H9 (cell line): ENCODE data around the gene SLC5A2. TPM values are rescaled to one million over a fixed set of nuclear protein-coding genes. Genes with fewer than 3 reads are reported as not detected.

Experiments used
- DNase-seq: peaks from one replicate; pipeline ENCODE4 v3.0.0-alpha.2; 2017
- H2AFZ ChIP-seq: one replicate; pipeline ENCODE4 v1.6.1; 2013; ENCODE audit warnings: mild to moderate bottlenecking, low read length, control low read depth, moderate library complexity
- H2AK5ac ChIP-seq: 2 replicates; pipeline ENCODE4 v1.6.1; 2013; ENCODE audit warnings: low read length, control low read depth, mixed read lengths; ENCODE audit not compliant: insufficient read length
- H2BK120ac ChIP-seq: one replicate; pipeline ENCODE4 v1.6.1; 2013; ENCODE audit warnings: low read depth, mild to moderate bottlenecking, low read length, control low read depth, inconsistent platforms; ENCODE audit not compliant: poor library complexity, severe bottlenecking
- H2BK12ac ChIP-seq: 2 replicates; pipeline ENCODE4 v1.6.1; 2013; ENCODE audit warnings: low read length, control low read depth, mixed read lengths, low read depth; ENCODE audit not compliant: insufficient read length
- H2BK15ac ChIP-seq: 2 replicates; pipeline ENCODE4 v1.6.1; 2013; ENCODE audit warnings: low read depth, low read length, control low read depth
- H2BK20ac ChIP-seq: one replicate; pipeline ENCODE4 v1.6.1; 2013; ENCODE audit warnings: low read depth, mild to moderate bottlenecking, low read length, control low read depth, inconsistent platforms; ENCODE audit not compliant: poor library complexity, severe bottlenecking
- H2BK5ac ChIP-seq: 2 replicates; pipeline ENCODE4 v1.6.1; 2013; ENCODE audit warnings: low read length, control low read depth, mixed read lengths; ENCODE audit not compliant: insufficient read length
- H3K14ac ChIP-seq: 2 replicates; pipeline ENCODE4 v1.6.1; 2013; ENCODE audit warnings: low read length, control low read depth; ENCODE audit not compliant: insufficient read depth
- H3K18ac ChIP-seq: 2 replicates; pipeline ENCODE4 v1.6.1; 2013; ENCODE audit warnings: low read depth, mild to moderate bottlenecking, mixed read lengths, low read length, control low read depth; ENCODE audit not compliant: insufficient read length
- H3K23ac ChIP-seq: 2 replicates; pipeline ENCODE4 v1.6.1; 2013; ENCODE audit warnings: low read length, control low read depth, mixed read lengths, low read depth; ENCODE audit not compliant: insufficient read length
- H3K23me2 ChIP-seq: 2 replicates; pipeline ENCODE4 v1.6.1; 2013; ENCODE audit warnings: low read depth, mild to moderate bottlenecking, mixed read lengths, low read length, control low read depth; ENCODE audit not compliant: insufficient read length, poor library complexity, severe bottlenecking
- H3K27ac ChIP-seq: 2 replicates; pipeline ENCODE4 v1.5.1; 2013; ENCODE audit warnings: low read length, control low read depth, mixed read lengths, low read depth; ENCODE audit not compliant: insufficient read length
- H3K27me3 ChIP-seq: 2 replicates; pipeline ENCODE4 v1.6.1; 2013; ENCODE audit warnings: low read length, control low read depth, inconsistent platforms; ENCODE audit not compliant: insufficient read depth
- H3K4ac ChIP-seq: 2 replicates; pipeline ENCODE4 v1.6.1; 2013; ENCODE audit warnings: low read depth, mild to moderate bottlenecking, control low read depth, inconsistent platforms, low read length, moderate library complexity
- H3K4me1 ChIP-seq: 2 replicates; pipeline ENCODE4 v1.6.1; 2013; ENCODE audit warnings: low read length, control low read depth, inconsistent platforms; ENCODE audit not compliant: insufficient read depth
- H3K4me2 ChIP-seq: 2 replicates; pipeline ENCODE4 v1.6.1; 2013; ENCODE audit warnings: low read length, control low read depth, mixed read lengths; ENCODE audit not compliant: insufficient read length, insufficient read depth
- H3K56ac ChIP-seq: 2 replicates; pipeline ENCODE4 v1.6.1; 2013; ENCODE audit warnings: low read depth, mild to moderate bottlenecking, mixed read lengths, low read length, control low read depth; ENCODE audit not compliant: insufficient read length
- H3K79me1 ChIP-seq: 2 replicates; pipeline ENCODE4 v1.6.1; 2013; ENCODE audit warnings: low read depth, mild to moderate bottlenecking, moderate library complexity, low read length, control low read depth, inconsistent platforms; ENCODE audit not compliant: insufficient read depth, poor library complexity, severe bottlenecking
- H3K79me2 ChIP-seq: 2 replicates; pipeline ENCODE4 v1.6.1; 2013; ENCODE audit warnings: low read length, control low read depth, inconsistent platforms; ENCODE audit not compliant: insufficient read depth
- H3K9ac ChIP-seq: 2 replicates; pipeline ENCODE4 v1.6.1; 2013; ENCODE audit warnings: low read length, control low read depth, mixed read lengths; ENCODE audit not compliant: insufficient read length; ENCODE audit errors: extremely low read depth
- H3K9me3 ChIP-seq: one replicate; pipeline ENCODE4 v1.6.1; 2013; ENCODE audit warnings: low read depth, low read length, inconsistent platforms; ENCODE audit not compliant: control insufficient read depth
- H3T11ph ChIP-seq: one replicate; pipeline ENCODE4 v1.6.1; 2013; ENCODE audit warnings: mild to moderate bottlenecking, low read length, control low read depth, inconsistent platforms
- H4K20me1 ChIP-seq: one replicate; pipeline ENCODE4 v1.6.1; 2013; ENCODE audit not compliant: control insufficient read depth, insufficient read length, insufficient read depth
- H4K5ac ChIP-seq: 2 replicates; pipeline ENCODE4 v1.6.1; 2013; ENCODE audit warnings: low read depth, mild to moderate bottlenecking, mixed read lengths, low read length, control low read depth; ENCODE audit not compliant: insufficient read length
- H4K8ac ChIP-seq: replicated peaks from 2 replicates; pipeline ENCODE4 v1.6.1; 2013; ENCODE audit warnings: low read length, control low read depth, mixed read lengths, low read depth; ENCODE audit not compliant: insufficient read length
- H4K91ac ChIP-seq: 2 replicates; pipeline ENCODE4 v1.6.1; 2013; ENCODE audit warnings: low read depth, mild to moderate bottlenecking, moderate library complexity, mixed read lengths, low read length, control low read depth; ENCODE audit not compliant: insufficient read length
- H3K27ac Mint-ChIP-seq, 3 experiments: 2 replicates in 2 of 3; 3 replicates in 1 of 3; pipeline ENCODE4 v1.8.0; 2020 to 2021; ENCODE audit warnings: mixed read lengths in 3 of 3, mild to moderate bottlenecking in 1 of 3, moderate library complexity in 1 of 3
- H3K27me3 Mint-ChIP-seq: 2 replicates; pipeline ENCODE4 v1.8.0; 2021; ENCODE audit warnings: low read depth, mild to moderate bottlenecking, moderate library complexity, mixed read lengths
- H3K36me3 Mint-ChIP-seq, 3 experiments: 2 replicates in 2 of 3; 3 replicates in 1 of 3; pipeline ENCODE4 v1.8.0; 2020 to 2021; ENCODE audit warnings: low read depth in 3 of 3, mixed read lengths in 3 of 3; ENCODE audit not compliant: insufficient read depth in 1 of 3
- H3K4me1 Mint-ChIP-seq, 2 experiments: 2 replicates each; pipeline ENCODE4 v1.8.0; 2020; ENCODE audit warnings: mixed read lengths in 2 of 2
- H3K4me3 Mint-ChIP-seq, 2 experiments: 2 replicates in 1 of 2; 3 replicates in 1 of 2; pipeline ENCODE4 v1.8.0; 2020 to 2021; ENCODE audit warnings: mild to moderate bottlenecking in 2 of 2, mixed read lengths in 2 of 2, moderate library complexity in 1 of 2
- H3K9me3 Mint-ChIP-seq, 2 experiments: 2 replicates in 1 of 2; 3 replicates in 1 of 2; pipeline ENCODE4 v1.8.0; 2020; ENCODE audit warnings: mild to moderate bottlenecking in 2 of 2, mixed read lengths in 2 of 2, moderate library complexity in 1 of 2
- WGBS: extraction: QIAGEN DNeasy Blood & Tissue Kit; methylation state at CpG from one replicate; pipeline ENCODE4 v1.1.7; 2013; ENCODE audit warnings: missing lambda C conversion rate, low lambda C conversion rate, mixed read lengths; ENCODE audit not compliant: insufficient read length; ENCODE audit errors: extremely low coverage; 5-methylcytosine and 5-hydroxymethylcytosine counted together
- total RNA-seq: library from RNA; stranded (reverse); gene quantifications from 2 replicates; pipeline ENCODE4 v1.2.1, GENCODE V29; 2021
- TF ChIP-seq, protein P1 (sequence below): fragments of 200-600 bp; sonication (generic); conservative IDR thresholded peaks from 3 replicates; pipeline ENCODE4 v1.8.0; 2021; ENCODE audit warnings: antibody characterized with exemption, mild to moderate bottlenecking

Gene SLC5A2
- total RNA-seq, 1 experiment from 2014 or later, result 0.52 TPM

DNA sequence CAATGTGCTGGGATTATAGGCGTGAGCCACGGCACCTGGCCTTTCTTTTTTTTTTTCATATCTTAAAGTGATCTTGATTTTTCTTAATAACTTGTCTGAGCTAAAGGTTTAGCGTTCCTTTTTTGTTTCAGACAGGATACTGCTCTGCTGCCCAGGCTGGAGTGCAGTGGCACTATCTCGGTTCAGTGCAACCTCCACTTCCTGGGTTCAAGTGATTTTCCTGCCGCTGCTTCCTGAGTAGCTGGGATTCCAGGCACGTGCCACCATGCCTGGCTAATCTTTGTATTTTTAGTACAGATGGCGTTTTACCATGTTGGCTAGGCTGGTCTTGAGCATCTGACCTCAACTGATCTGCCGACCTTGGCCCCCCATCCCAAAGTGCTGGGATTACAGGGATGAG lies 21.2 kb downstream of the SLC5A2 start:
- Histone ChIP-seq H3K79me2 (no peaks in the 10 kb centered on the region), H3K27ac (no peak overlapping the region), H3K4me2 (no peak overlapping the region), H3K14ac (no peak overlapping the region), H2BK12ac (no peak overlapping the region), H2BK20ac (no peak overlapping the region), H2BK5ac (no peak overlapping the region), H4K8ac (no peak overlapping the region), H4K91ac (no peak overlapping the region), H3K79me1 (no peaks in the 10 kb centered on the region), H3K56ac (no peak overlapping the region), H4K5ac (no peak overlapping the region), H3K27me3 (no peaks in the 10 kb centered on the region), H2AFZ (no peak overlapping the region), H3K4ac (no peak overlapping the region), H3K9ac (no peak overlapping the region), H3K18ac (no peak overlapping the region), H3K9me3 (no peaks in the 10 kb centered on the region), H3K4me1 (peaks cover 9% of the 10 kb centered on the region; the same call in 1 of the 2 replicates), H2BK15ac (no peak overlapping the region), H4K20me1 (no peaks in the 10 kb centered on the region), H3K23ac (no peak overlapping the region), H2BK120ac (no peak overlapping the region), H3K23me2 (peaks cover 6% of the 10 kb centered on the region), H2AK5ac (no peak overlapping the region), H3T11ph (no peak overlapping the region)
- no peaks in the 10 kb centered on the region for H3K27me3 Mint-ChIP-seq
- peaks cover 6 to 18% (median 11%) of the 10 kb centered on the region in 3 experiments; a peak in 6 of 7 replicates for H3K36me3 Mint-ChIP-seq
- H3K4me1 Mint-ChIP-seq, result peaks cover 29 to 31% of the 10 kb centered on the region in 2 experiments
- WGBS, result no CpG with 5 or more reads among the region's 8 CpGs
- H3K4me3 Mint-ChIP-seq, result no peak overlapping the region
- no peak for DNase-seq
- TF ChIP-seq, protein P1, sequence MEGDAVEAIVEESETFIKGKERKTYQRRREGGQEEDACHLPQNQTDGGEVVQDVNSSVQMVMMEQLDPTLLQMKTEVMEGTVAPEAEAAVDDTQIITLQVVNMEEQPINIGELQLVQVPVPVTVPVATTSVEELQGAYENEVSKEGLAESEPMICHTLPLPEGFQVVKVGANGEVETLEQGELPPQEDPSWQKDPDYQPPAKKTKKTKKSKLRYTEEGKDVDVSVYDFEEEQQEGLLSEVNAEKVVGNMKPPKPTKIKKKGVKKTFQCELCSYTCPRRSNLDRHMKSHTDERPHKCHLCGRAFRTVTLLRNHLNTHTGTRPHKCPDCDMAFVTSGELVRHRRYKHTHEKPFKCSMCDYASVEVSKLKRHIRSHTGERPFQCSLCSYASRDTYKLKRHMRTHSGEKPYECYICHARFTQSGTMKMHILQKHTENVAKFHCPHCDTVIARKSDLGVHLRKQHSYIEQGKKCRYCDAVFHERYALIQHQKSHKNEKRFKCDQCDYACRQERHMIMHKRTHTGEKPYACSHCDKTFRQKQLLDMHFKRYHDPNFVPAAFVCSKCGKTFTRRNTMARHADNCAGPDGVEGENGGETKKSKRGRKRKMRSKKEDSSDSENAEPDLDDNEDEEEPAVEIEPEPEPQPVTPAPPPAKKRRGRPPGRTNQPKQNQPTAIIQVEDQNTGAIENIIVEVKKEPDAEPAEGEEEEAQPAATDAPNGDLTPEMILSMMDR, result no peak
- no peaks in the 10 kb centered on the region for H3K9me3 Mint-ChIP-seq
- H3K27ac Mint-ChIP-seq, result no peak overlapping the region
